Measurements from ENCODE around the gene UQCC3.
"Not testable (repeated sequence)": the region's sequence is repeated elsewhere in the genome, so short reads cannot be mapped to it uniquely, and the experiment has no call there.

Gene UQCC3

DNA sequence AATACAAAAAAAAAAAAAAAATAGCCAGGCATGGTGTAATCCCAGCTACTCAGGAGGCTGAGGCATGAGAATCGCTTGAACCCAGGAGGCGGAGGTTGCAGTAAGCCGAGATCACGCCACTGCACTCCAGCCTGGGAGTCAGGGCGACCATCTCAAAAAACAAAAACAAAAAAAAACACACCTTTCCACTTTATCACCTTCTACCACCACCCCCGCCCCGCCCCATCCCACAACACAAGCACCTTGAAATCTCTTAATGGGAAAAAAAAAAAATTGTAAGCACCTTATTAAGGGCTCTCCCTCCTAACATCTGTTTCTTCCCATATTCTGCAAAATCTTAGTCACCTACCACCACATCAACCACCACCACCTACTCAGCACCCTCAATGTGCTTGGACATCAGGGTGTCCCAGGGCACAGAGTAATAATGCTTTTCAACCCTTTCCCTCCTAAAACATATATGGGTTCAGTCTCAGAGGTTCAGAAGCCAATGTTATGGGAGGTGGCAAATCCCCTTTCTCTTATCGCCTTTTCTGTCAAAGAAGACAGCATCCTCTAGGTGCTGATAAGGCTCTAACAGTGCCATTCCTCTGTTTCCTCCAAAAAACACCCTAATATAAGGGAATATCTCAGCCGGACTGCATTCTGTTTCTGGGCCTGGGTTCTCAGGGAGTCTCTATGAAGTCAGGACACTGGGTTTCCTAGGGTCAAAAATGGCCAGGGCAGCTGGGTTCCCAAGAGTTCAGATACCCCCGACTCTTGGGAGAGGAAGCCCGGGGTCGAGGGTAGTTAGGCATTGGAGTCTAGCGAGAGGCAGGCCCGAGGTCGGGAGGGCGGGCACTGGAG is 19.1 kb upstream of the UQCC3 start:
- DNase-seq (ENCODE audit: low spot score in 2 of 2) (no peak), ATAC-seq (ENCODE audit: low read depth) (no peak)
- H3K4me1 Mint-ChIP-seq = peaks cover 16% of the 10 kb centered on the region
- no peaks in the 10 kb centered on the region for H3K9me3 Mint-ChIP-seq
- H3K36me3 Mint-ChIP-seq = no peaks in the 10 kb centered on the region
- peak overlapping the region; percentile 97 for H3K4me3 Mint-ChIP-seq
- H3K27me3 Mint-ChIP-seq = no peaks in the 10 kb centered on the region
- peak overlapping the region; percentile 98 for H3K27ac Mint-ChIP-seq

DNA sequence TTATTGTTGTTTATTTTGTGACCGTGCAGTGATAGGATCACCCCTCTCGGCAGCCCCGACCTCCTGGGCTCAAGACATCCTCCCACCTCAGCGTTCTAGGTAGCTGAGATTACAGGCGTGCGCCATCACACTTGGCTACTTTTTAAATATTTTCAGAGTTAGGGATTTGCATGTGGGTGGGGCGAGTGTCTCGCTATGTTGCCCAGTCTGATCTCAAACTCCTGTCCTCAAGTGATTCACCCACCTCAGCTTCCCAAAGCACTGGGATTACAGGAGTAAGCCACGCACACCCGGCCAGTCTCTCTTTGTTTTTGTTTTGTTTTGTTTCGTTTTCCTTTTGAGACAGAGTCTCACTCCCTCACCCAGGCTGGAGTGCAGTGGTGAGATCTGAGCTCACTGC is 17.2 kb upstream of the UQCC3 start:
- no peak for DNase-seq (ENCODE audit: low spot score in 2 of 2)
- Mint-ChIP-seq H3K27me3 (no peaks in the 10 kb centered on the region), H3K4me1 (peaks cover 16% of the 10 kb centered on the region), H3K9me3 (no peaks in the 10 kb centered on the region), H3K27ac (peak overlapping the region; percentile 28), H3K36me3 (no peaks in the 10 kb centered on the region), H3K4me3 (peak overlapping the region; percentile 66)
- ATAC-seq (ENCODE audit: low read depth) = no peak

DNA sequence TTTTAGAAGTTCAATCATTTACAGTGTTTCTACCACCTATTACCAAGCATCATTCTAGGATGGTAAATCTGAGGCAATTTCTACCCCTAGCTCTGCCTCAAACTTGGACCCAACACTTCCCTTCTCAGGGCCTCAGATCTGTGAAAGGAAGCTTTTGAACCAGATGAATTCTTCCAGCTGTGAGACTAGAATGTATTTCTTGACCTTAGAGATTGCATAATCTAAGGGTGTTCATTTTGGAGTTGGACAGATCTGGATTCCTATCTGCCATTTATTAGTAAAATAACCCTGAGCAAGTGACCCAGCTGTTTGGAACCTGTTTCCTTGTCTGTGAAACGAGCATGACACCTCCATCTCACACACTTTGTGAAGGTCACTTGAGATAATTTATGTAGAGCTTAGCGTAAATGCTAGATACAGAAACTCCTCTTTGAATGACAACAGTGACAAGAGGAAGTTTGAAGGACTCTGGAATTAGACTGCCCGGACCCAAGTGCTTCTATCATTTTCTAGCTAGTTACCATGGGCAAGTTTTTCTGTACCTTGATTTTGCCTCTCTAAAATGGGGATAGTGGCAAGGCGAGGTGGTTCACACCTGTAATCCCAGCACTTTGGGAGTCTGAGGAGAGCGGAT is 14.6 kb upstream of the UQCC3 start:
- H3K36me3 Mint-ChIP-seq = no peaks in the 10 kb centered on the region

DNA sequence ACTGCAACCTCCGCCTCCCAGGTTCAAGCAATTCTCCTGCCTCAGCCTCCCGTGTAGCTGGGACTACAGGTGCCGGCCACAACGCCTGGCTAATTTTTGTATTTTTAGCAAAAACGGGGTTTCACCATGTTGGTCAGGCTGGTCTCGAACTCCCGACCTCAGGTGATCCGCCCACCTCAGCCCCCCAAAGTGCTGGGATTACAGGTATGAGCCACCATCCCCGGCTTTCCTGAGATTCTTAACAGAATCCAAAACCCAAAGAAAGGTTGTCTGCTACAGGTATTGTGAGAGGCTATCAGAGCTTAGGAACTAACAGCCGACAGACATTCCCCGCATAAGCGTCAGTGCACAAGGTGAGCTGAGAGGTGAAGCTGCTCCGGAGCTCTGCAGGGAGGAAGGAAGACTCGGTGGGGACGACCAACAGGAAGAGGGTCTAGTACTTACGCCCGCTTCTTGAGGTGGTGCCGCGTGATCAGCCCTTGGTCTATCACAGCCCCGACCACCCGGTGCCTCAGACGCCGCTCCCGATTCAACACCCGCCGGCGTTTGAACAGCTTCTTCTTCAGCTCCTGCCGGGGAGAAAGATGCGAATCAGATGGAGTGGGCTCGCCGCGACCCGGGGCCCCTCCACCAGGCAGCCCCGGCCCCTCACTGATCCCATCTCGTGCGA is 6.9 kb upstream of the UQCC3 start:
- peaks cover 18% of the 10 kb centered on the region for H3K4me1 Mint-ChIP-seq
- H3K4me3 Mint-ChIP-seq = peak overlapping the region; percentile 91
- peak overlapping the region; percentile 90 for H3K27ac Mint-ChIP-seq
- ATAC-seq (ENCODE audit: low read depth) = peak; percentile 43
- H3K36me3 Mint-ChIP-seq = peaks cover 2% of the 10 kb centered on the region
- H3K9me3 Mint-ChIP-seq = no peaks in the 10 kb centered on the region
- DNase-seq (ENCODE audit: low spot score in 2 of 2) = peak in 1 of 2 donors; percentile 46
- H3K27me3 Mint-ChIP-seq = no peaks in the 10 kb centered on the region

More for the DNA sequence above, 14.6 kb upstream of the UQCC3 start:
- Mint-ChIP-seq H3K4me3 (no peak overlapping the region), H3K4me1 (peaks cover 9% of the 10 kb centered on the region), H3K27me3 (no peaks in the 10 kb centered on the region), H3K27ac (no peak overlapping the region), H3K9me3 (no peaks in the 10 kb centered on the region)
- DNase-seq (ENCODE audit: low spot score in 2 of 2) = no peak
- no peak for ATAC-seq (ENCODE audit: low read depth)

DNA sequence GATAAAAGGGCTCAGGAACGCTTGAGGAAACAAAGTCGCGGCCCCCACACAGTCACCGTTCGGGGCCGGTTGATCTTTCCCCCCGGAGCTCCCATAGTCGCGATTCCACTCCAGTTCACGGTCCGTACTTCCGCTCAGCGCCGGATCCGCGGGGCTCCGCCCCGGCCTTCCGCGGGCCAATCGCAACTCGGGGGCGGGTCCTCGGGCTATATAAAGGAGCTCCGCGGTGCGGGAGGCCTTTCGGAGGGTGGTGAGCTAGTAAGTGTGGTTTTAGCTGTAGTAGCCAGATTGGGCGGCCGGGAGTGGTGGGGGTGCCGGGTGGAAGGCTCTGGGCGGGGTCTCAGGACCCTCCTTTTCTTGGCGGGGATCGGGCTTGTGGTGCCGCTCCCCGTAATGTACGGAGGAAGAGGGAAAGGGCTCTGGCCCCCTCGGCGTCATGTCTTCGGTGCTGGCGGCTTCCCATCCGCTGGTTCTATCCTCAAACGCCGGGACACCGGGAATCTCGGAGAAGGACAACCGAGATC is 6.3 kb upstream of the UQCC3 start, which contains the start of the genes C11orf98 and CSKMT:
Gene C11orf98, minus strand, starts transcription at position 136 of the 524 bp plus-strand sequence. Its CDS starts 41 bp downstream, at position 95.
Gene CSKMT, plus strand, starts transcription at position 238 of the 524 bp plus-strand sequence. CDS start 568 bp downstream, outside the sequence.
- Mint-ChIP-seq H3K27ac (peak within 1 kb of the TSS; percentile 90), H3K9me3 (no peaks in the 10 kb centered on the region), H3K27me3 (no peaks in the 10 kb centered on the region), H3K4me3 (peak within 1 kb of the TSS; percentile 91), H3K36me3 (peaks cover 2% of the 10 kb centered on the region), H3K4me1 (peaks cover 18% of the 10 kb centered on the region)
- DNase-seq (ENCODE audit: low spot score in 2 of 2) (peak; percentile 96 to 97), ATAC-seq (ENCODE audit: low read depth) (peak; percentile 94)

DNA sequence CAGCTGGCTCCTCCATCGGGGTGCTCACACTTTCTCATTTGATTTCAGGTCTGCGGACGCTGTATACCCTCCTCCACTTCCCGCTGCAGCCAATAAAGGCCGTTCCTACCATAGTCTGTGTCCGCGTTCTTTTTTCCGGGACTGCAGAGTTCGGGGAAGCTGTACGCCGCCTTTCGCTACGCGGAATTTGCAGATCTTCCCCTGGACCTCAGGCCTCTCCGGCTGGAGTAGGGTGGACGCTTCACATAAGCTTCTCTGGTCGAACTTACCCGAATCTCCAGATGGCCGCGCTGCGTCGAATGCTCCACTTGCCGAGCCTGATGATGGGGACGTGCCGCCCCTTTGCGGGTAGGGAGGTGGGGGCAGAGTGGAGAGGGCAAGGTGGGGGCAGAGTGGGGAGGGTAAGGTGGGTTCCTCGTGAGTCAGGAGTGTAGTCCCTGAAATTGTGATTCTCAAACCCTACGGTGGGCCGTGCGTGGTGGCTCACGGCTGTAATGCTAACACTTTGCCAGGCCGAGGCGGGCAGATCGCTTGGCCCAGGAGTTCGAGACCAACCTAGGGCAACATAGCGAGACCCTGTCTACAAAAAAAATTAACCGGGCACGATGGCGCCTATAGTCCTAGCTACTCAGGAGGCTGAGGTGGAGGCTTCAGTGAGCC is 5.7 kb upstream of the UQCC3 start:
- H3K4me1 Mint-ChIP-seq = peaks cover 18% of the 10 kb centered on the region

DNA sequence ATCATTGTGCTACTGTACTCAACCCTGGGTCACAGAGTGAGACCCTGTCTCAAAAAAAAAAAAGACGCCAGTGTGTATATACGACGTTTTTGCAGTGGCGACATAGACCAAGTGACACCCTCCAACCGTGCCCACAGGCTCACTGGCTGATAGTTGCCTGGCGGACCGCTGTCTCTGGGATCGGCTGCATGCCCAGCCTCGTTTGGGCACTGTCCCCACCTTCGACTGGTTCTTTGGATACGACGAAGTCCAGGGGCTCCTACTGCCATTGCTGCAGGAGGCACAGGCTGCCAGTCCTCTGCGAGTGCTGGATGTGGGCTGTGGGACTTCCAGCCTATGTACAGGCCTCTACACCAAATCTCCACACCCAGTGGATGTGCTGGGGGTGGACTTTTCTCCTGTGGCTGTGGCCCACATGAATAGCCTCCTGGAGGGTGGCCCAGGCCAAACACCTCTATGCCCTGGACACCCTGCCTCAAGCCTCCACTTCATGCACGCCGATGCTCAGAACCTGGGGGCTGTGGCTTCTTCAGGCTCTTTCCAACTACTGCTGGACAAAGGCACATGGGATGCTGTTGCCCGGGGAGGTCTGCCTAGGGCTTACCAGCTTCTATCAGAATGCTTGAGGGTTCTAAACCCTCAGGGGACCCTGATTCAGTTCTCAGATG is 5.1 kb upstream of the UQCC3 start:
- Mint-ChIP-seq H3K9me3 (no peaks in the 10 kb centered on the region), H3K4me1 (peaks cover 18% of the 10 kb centered on the region), H3K27me3 (no peaks in the 10 kb centered on the region), H3K36me3 (peaks cover 2% of the 10 kb centered on the region), H3K27ac (peak overlapping the region; percentile 90), H3K4me3 (peak overlapping the region; percentile 91)
- DNase-seq (ENCODE audit: low spot score in 2 of 2) (no peak), ATAC-seq (ENCODE audit: low read depth) (no peak)

More for the DNA sequence above, 5.7 kb upstream of the UQCC3 start:
- ATAC-seq (ENCODE audit: low read depth) (peak; percentile 26), DNase-seq (ENCODE audit: low spot score in 2 of 2) (peak in 1 of 2 donors; percentile 47)
- no peaks in the 10 kb centered on the region for H3K9me3 Mint-ChIP-seq
- H3K36me3 Mint-ChIP-seq = peaks cover 2% of the 10 kb centered on the region
- peak overlapping the region; percentile 91 for H3K4me3 Mint-ChIP-seq
- no peaks in the 10 kb centered on the region for H3K27me3 Mint-ChIP-seq
- peak overlapping the region; percentile 90 for H3K27ac Mint-ChIP-seq

DNA sequence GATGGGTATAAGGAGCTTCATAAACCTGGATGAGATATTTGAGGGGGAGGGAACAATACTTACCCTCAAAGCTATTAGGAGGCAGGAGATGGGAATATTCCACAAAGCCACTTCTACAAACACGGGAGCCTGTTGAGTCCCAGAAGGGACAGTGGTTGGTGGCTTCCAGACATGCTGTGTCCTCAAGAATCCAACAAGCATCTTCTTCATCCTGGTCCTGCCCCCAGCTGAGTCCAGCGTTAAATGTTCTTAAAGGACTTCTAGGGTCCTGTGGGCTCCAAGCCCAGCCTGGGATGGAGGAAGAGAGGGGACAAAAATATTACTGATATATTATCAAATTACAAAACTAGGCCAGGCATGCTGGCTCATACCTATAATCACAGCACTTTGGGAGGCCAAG is 4.0 kb upstream of the UQCC3 start:
- H3K27ac Mint-ChIP-seq = peak overlapping the region; percentile 90
- peaks cover 21% of the 10 kb centered on the region for H3K4me1 Mint-ChIP-seq

DNA sequence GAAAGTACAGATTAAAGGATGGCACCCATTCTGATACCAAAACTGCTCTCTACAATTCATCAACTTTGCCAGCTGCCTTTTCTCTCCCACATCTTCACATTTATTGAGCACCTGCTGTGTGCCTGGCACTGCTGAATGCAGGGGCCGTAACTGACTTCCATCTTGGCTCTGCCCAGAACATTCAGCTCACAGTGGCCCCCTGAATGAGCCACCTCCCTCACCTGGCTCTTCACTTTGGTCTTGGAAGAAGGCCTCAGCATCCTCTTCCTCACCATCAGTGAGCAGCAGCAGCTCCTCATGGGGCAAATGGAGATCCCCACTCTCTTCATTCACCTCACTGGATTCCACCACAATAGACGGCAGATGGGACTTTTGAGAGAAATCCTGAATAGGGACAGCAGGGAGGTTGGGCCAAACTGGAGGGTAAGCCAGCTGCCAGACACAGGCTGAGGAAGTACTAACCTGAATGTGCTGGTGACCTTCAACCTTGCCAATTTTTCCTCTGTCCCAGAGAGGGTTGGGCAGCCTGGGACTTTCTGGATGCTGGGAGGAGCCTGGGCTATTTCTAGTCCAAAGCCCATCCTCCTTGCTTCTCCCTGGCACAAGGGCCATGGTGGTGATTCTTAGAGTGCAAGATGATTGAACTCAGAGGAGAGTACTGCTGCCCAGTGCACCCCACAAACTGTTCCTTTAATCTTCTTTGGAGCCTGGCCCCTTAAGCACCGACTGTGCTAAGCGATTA is 1.9 kb upstream of the UQCC3 start:
- Mint-ChIP-seq H3K4me1 (peaks cover 17% of the 10 kb centered on the region), H3K36me3 (no peaks in the 10 kb centered on the region)
- ATAC-seq (ENCODE audit: low read depth) = no peak

More for the DNA sequence above, 4.0 kb upstream of the UQCC3 start:
- ATAC-seq (ENCODE audit: low read depth) = no peak
- Mint-ChIP-seq H3K36me3 (peaks cover 2% of the 10 kb centered on the region), H3K4me3 (peak overlapping the region; percentile 21), H3K27me3 (no peaks in the 10 kb centered on the region), H3K9me3 (no peaks in the 10 kb centered on the region)
- DNase-seq (ENCODE audit: low spot score in 2 of 2) = no peak

DNA sequence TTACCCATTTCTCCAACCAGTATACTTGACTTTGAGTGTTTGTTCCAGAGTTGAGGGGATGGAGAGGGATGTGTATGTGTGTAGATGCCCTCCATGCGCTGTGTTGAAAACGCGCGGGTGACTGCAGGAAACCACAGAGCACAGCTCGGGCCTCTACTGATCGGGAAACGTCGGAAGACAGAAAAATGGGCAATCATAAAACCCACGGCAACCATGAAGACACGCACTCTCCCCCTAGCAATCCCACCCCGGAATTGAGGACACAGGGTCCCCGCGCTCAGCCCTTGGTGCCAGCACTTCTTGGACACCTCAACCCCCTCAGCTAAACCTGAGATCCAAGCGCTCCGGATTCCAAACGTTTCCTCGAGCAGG is 251 bp upstream of the UQCC3 start:
- Mint-ChIP-seq H3K36me3 (peaks cover 3% of the 10 kb centered on the region), H3K27me3 (no peaks in the 10 kb centered on the region), H3K27ac (peak overlapping the region; percentile 92), H3K4me1 (peaks cover 20% of the 10 kb centered on the region), H3K9me3 (no peaks in the 10 kb centered on the region), H3K4me3 (peak overlapping the region; percentile 98)
- DNase-seq (ENCODE audit: low spot score in 2 of 2) (no peak), ATAC-seq (ENCODE audit: low read depth) (peak; percentile 14)

More for the DNA sequence above, 1.9 kb upstream of the UQCC3 start:
- Mint-ChIP-seq H3K9me3 (no peaks in the 10 kb centered on the region), H3K27ac (no peak overlapping the region), H3K4me3 (no peak overlapping the region), H3K27me3 (no peaks in the 10 kb centered on the region)
- DNase-seq (ENCODE audit: low spot score in 2 of 2) = no peak

DNA sequence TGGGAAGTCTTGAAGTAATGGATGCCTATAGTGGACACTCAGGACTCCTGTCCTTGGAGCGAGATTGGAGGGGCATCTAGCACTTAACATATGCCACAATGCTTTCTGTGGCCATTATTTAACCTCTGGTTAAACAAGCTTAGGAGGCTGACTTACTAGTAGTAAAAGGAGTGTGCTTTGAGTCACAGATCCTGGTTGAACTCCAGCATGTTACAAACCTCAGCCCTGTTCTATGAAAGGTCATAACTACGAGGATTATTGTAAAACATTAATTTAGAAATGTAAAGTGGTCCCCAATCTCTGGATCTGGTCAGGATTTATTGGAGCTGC is 1.7 kb downstream of the UQCC3 start:
- H3K27me3 Mint-ChIP-seq = no peaks in the 10 kb centered on the region
- H3K27ac Mint-ChIP-seq = peak overlapping the region; percentile 92
- H3K4me1 Mint-ChIP-seq = peaks cover 23% of the 10 kb centered on the region
- H3K4me3 Mint-ChIP-seq = peak overlapping the region; percentile 98
- no peak for ATAC-seq (ENCODE audit: low read depth)
- H3K36me3 Mint-ChIP-seq = peaks cover 11% of the 10 kb centered on the region
- H3K9me3 Mint-ChIP-seq = no peaks in the 10 kb centered on the region
- no peak for DNase-seq (ENCODE audit: low spot score in 2 of 2)

DNA sequence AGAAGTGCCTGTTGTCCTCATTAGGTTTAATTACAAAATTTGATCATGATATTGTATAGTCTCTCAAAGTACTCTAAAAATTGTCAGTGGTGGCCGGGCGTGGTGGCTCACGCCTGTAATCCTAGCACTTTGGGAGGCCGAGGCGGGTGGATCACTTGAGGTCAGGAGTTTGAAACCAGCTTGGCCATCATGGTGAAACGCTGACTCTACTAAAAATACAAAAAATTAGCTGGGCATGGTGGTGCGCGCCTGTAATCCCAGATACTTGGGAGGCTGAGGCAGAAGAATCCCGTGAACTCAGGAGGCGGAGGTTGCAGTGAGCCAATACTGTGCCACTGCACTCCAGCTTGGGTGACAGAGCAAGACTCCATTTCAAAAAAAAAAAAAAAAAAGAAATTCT is 3.9 kb downstream of the UQCC3 start:
- DNase-seq (ENCODE audit: low spot score in 2 of 2); H3K27me3 Mint-ChIP-seq; ATAC-seq (ENCODE audit: low read depth); H3K9me3 Mint-ChIP-seq; H3K4me3 Mint-ChIP-seq; H3K27ac Mint-ChIP-seq: not testable (repeated sequence)
- Mint-ChIP-seq H3K36me3 (peaks cover 11% of the 10 kb centered on the region), H3K4me1 (peaks cover 24% of the 10 kb centered on the region)
